OCI-LY7 (cell line): ENCODE measurements around the gene GLRA1. TPM values are rescaled to one million over a fixed set of nuclear protein-coding genes. Genes with fewer than 3 reads are reported as not detected.

Source experiments
- BruUV-seq: library from RNA; stranded (reverse); fragments of 400-500 nt; replicated peaks from 2 replicates; lab custom pipeline; 2021; lab: Mats Ljungman, UMichigan
- CTCF ChIA-PET: fragments of 300-600 bp; sonication (Branson Sonifier 250); formaldehyde crosslinking; loops from one replicate; lab custom pipeline; 2022; ENCODE audit warnings: antibody characterized with exemption; ENCODE audit not compliant: unreplicated experiment; lab: Charles Lee
- POLR2A ChIA-PET: fragments of 300-600 bp; sonication (Branson Sonifier 250); formaldehyde crosslinking; loops from one replicate; lab custom pipeline; 2022; ENCODE audit warnings: antibody characterized with exemption; lab: Charles Lee
- DNase-seq: peaks from one replicate; pipeline ENCODE4 v3.0.0-alpha.2; 2015; ENCODE audit warnings: low spot score
- H2AFZ ChIP-seq: fragments of 200-600 bp; sonication (generic), shearing (Covaris generic); 2 replicates; pipeline ENCODE4 v1.6.1; 2014; ENCODE audit warnings: mild to moderate bottlenecking, antibody characterized with exemption, low read length, moderate library complexity
- H3K27ac ChIP-seq: fragments of 200-600 bp; sonication (generic); 2 replicates; pipeline ENCODE4 v1.5.1; 2014; ENCODE audit warnings: mixed run types, low read depth, mild to moderate bottlenecking, moderate library complexity, low read length, inconsistent platforms; ENCODE audit not compliant: poor library complexity, severe bottlenecking
- H3K36me3 ChIP-seq: fragments of 200-600 bp; sonication (generic); 2 replicates; pipeline ENCODE4 v1.6.1; 2014; ENCODE audit warnings: mild to moderate bottlenecking, antibody characterized with exemption, low read length, moderate library complexity, mixed read lengths; ENCODE audit not compliant: insufficient read depth
- H3K4me1 ChIP-seq: fragments of 200-600 bp; sonication (generic); 2 replicates; pipeline ENCODE4 v1.5.1; 2014; ENCODE audit warnings: mild to moderate bottlenecking, low read length; ENCODE audit not compliant: insufficient read depth, poor library complexity, severe bottlenecking
- H3K4me2 ChIP-seq: fragments of 200-600 bp; sonication (generic); 2 replicates; pipeline ENCODE4 v1.6.1; 2014; ENCODE audit warnings: mild to moderate bottlenecking, low read length
- H3K4me3 ChIP-seq: fragments of 200-600 bp; sonication (generic); 2 replicates; pipeline ENCODE4 v1.5.1; 2014; ENCODE audit warnings: mild to moderate bottlenecking, low read depth, low read length; ENCODE audit not compliant: poor library complexity, severe bottlenecking
- H3K79me2 ChIP-seq: fragments of 200-600 bp; sonication (generic); 2 replicates; pipeline ENCODE4 v1.6.1; 2016; ENCODE audit warnings: low read depth, mild to moderate bottlenecking, low read length, moderate library complexity, mixed read lengths; ENCODE audit not compliant: insufficient read depth
- H3K9me2 ChIP-seq: fragments of 200-600 bp; sonication (generic); 2 replicates; pipeline ENCODE4 v1.6.1; 2016; ENCODE audit warnings: mild to moderate bottlenecking, low read length, mixed read lengths; ENCODE audit not compliant: insufficient read depth
- H3K9me3 ChIP-seq: fragments of 200-600 bp; sonication (generic); 2 replicates; pipeline ENCODE4 v1.6.1; 2014; ENCODE audit warnings: mild to moderate bottlenecking, mixed run types, low read length, mixed read lengths
- H4K20me1 ChIP-seq: fragments of 200-600 bp; sonication (generic); 2 replicates; pipeline ENCODE4 v1.6.1; 2014; ENCODE audit warnings: mild to moderate bottlenecking, antibody characterized with exemption, low read length, moderate library complexity, mixed read lengths; ENCODE audit not compliant: insufficient read depth
- CTCF ChIP-seq: fragments of 200-600 bp; sonication (generic); conservative IDR thresholded peaks from 2 replicates; pipeline ENCODE4 v1.5.1; 2014; ENCODE audit warnings: mild to moderate bottlenecking, antibody characterized with exemption, low read length, moderate library complexity, mixed read lengths
- EZH2phosphoT487 ChIP-seq: fragments of 200-600 bp; sonication (generic); IDR thresholded peaks from 2 replicates; pipeline ENCODE4 v1.6.1; 2018; ENCODE audit warnings: low read depth, borderline replicate concordance, mild to moderate bottlenecking, mixed run types, antibody characterized with exemption, low read length, moderate library complexity, mixed read lengths
- intact Hi-C: fragments of 100-400 bp; cut with micrococcal nuclease; formaldehyde crosslinking; loops from one replicate; pipeline ENCODE4 v1.10.0; 2022; ENCODE audit not compliant: unreplicated experiment
- total RNA-seq, 2 experiments: library from RNA; depleted of rRNA in 1 of 2; stranded (reverse); fragments of >200 nt in 1 of 2; shearing (Covaris generic) in 1 of 2; gene quantifications; 2 replicates each; pipeline ENCODE4 v1.2.3, GENCODE V29; 2014 to 2022

GLRA1 gene
- total RNA-seq, 2 experiments from 2014 or later: not detected

- intact Hi-C loops: no loop called here
- BruUV-seq: no TSS peak
- Histone ChIP-seq H2AFZ (no peak overlapping the region), H3K9me2 (no peaks in the 10 kb centered on the region), H3K9me3 (no peaks in the 10 kb centered on the region), H3K36me3 (no peaks in the 10 kb centered on the region), H3K27ac (no peak overlapping the region), H4K20me1 (no peaks in the 10 kb centered on the region), H3K4me1 (no peaks in the 10 kb centered on the region), H3K4me3 (no peak overlapping the region), H3K4me2 (no peak overlapping the region), H3K79me2 (no peaks in the 10 kb centered on the region)
- POLR2A ChIA-PET: no interaction called here
- DNase-seq: no peak
- CTCF ChIA-PET: no interaction called here
- TF ChIP-seq EZH2phosphoT487 (no peak), CTCF (no peak)
Measured at GRCh38 chr5:151885138-151885908, 39.3 kb downstream of the GLRA1 start.

- TF ChIP-seq EZH2phosphoT487 (no peak), CTCF (no peak)
- BruUV-seq: no TSS peak
- no peak overlapping the region for H3K4me2 ChIP-seq
- POLR2A ChIA-PET: interaction anchor here (1.0 kb wide), 1 partner anchor 9 kb away, joined by 3 read pairs; no protein-coding TSS in a partner anchor
- no peaks in the 10 kb centered on the region for H3K4me1 ChIP-seq
- no peaks in the 10 kb centered on the region for H3K9me2 ChIP-seq
- no peaks in the 10 kb centered on the region for H3K79me2 ChIP-seq
- no peaks in the 10 kb centered on the region for H3K9me3 ChIP-seq
- no peak overlapping the region for H2AFZ ChIP-seq
- H3K4me3 ChIP-seq: no peak overlapping the region
- no peaks in the 10 kb centered on the region for H4K20me1 ChIP-seq
- intact Hi-C loops: no loop called here
- CTCF ChIA-PET: no interaction called here
- H3K27ac ChIP-seq: no peak overlapping the region
- H3K36me3 ChIP-seq: no peaks in the 10 kb centered on the region
- DNase-seq: no peak
Measured at GRCh38 chr5:151881621-151882225, 42.9 kb downstream of the GLRA1 start.

- Histone ChIP-seq H3K27ac (no peak overlapping the region), H4K20me1 (no peaks in the 10 kb centered on the region), H3K36me3 (no peaks in the 10 kb centered on the region), H2AFZ (no peak overlapping the region), H3K9me2 (no peaks in the 10 kb centered on the region), H3K9me3 (no peaks in the 10 kb centered on the region), H3K4me1 (no peaks in the 10 kb centered on the region), H3K4me3 (no peak overlapping the region), H3K79me2 (no peaks in the 10 kb centered on the region), H3K4me2 (no peak overlapping the region)
- TF ChIP-seq EZH2phosphoT487 (no peak), CTCF (no peak)
- BruUV-seq: no TSS peak
- no peak for DNase-seq
- intact Hi-C loops: no loop called here
- CTCF ChIA-PET: no interaction called here
- POLR2A ChIA-PET: no interaction called here
Measured at GRCh38 chr5:151880324-151880723, 44.3 kb downstream of the GLRA1 start.
